ENCODE data around the gene FLRT1.

The FLRT1 gene

GRCh38 chr11:64078905-64079304, 43.2 kb downstream of the FLRT1 start:
- DNase-seq (ENCODE audit: extremely low spot score): no peak
- TF ChIP-seq CTCF (IDR thresholded peaks at IDR 0.05; ENCODE audit: control extremely low read depth, extremely low read depth, low read depth, missing control alignments): no peak
- ChIA-PET CTCF (no interaction called here), POLR2A (no interaction called here)

GRCh38 chr11:64080390-64080789, 44.7 kb downstream of the FLRT1 start:
- no peak for TF ChIP-seq CTCF (IDR thresholded peaks at IDR 0.05; ENCODE audit: control extremely low read depth, extremely low read depth, low read depth, missing control alignments)
- DNase-seq (ENCODE audit: extremely low spot score): no peak
- POLR2A ChIA-PET: no interaction called here
- CTCF ChIA-PET: no interaction called here

GRCh38 chr11:64081745-64082442, 46.2 kb downstream of the FLRT1 start:
- DNase-seq (ENCODE audit: extremely low spot score): no peak
- no peak for TF ChIP-seq CTCF (IDR thresholded peaks at IDR 0.05; ENCODE audit: control extremely low read depth, extremely low read depth, low read depth, missing control alignments)
- ChIA-PET POLR2A (no interaction called here), CTCF (no interaction called here)

- POLR2A ChIA-PET: no interaction called here
- TF ChIP-seq CTCF (IDR thresholded peaks at IDR 0.05; ENCODE audit: control extremely low read depth, extremely low read depth, low read depth, missing control alignments): no peak
- CTCF ChIA-PET: no interaction called here
These were observed 47.8 kb downstream of the FLRT1 start for GRCh38 chr11:64083398-64084080.

GRCh38 chr11:64084146-64084950, 48.6 kb downstream of the FLRT1 start:
- POLR2A ChIA-PET: no interaction called here
- no peak for TF ChIP-seq CTCF (IDR thresholded peaks at IDR 0.05; ENCODE audit: control extremely low read depth, extremely low read depth, low read depth, missing control alignments)
- DNase-seq (ENCODE audit: extremely low spot score): no peak
- CTCF ChIA-PET: interaction anchor here (0.9 kb wide), 1 partner anchor 10 kb away, joined by 3 read pairs; no protein-coding TSS in a partner anchor

More at GRCh38 chr11:64083398-64084080, 47.8 kb downstream of the FLRT1 start:
- DNase-seq (ENCODE audit: extremely low spot score): no peak

GRCh38 chr11:64084951-64085710, 49.4 kb downstream of the FLRT1 start:
- ChIA-PET POLR2A (no interaction called here), CTCF (interaction anchor here (0.9 kb wide), 1 partner anchor 11 kb away, joined by 3 read pairs; no protein-coding TSS in a partner anchor)
- TF ChIP-seq CTCF (IDR thresholded peaks at IDR 0.05; ENCODE audit: control extremely low read depth, extremely low read depth, low read depth, missing control alignments): no peak
- no peak for DNase-seq (ENCODE audit: extremely low spot score)
